HEK293 (cell line): ENCODE measurements around the gene RHBDF1.
A peak's percentile ranks its signal among the peaks of the same experiment; 100 is the strongest.
"Not testable (repeated sequence)": the region's sequence is repeated elsewhere in the genome, so short reads cannot be mapped to it uniquely, and the experiment has no call there.

ENCODE experiments used
- CTCF ChIA-PET: fragments of 350-600 bp; formaldehyde crosslinking; extraction: SDS; loops from one replicate; lab custom pipeline; 2021; ENCODE audit warnings: antibody characterized with exemption; lab: Yijun Ruan, JAX
- POLR2A ChIA-PET: fragments of 300-600 bp; formaldehyde crosslinking; extraction: SDS; loops from one replicate; lab custom pipeline; 2020; ENCODE audit warnings: antibody characterized with exemption, inconsistent platforms; lab: Yijun Ruan, JAX
- H3K27ac ChIP-seq: fragments of 200-500 bp; sonication (Bioruptor generic); 2 replicates; pipeline ENCODE4 v1.5.1; 2014; ENCODE audit warnings: low read depth, low read length, control low read depth, inconsistent platforms; ENCODE audit errors: extremely low read depth
- H3K36me3 ChIP-seq, 2 experiments: fragments of 200-500 bp in 1 of 2; sonication (Bioruptor generic) in 1 of 2; 1 replicate in 1 of 2; 2 replicates in 1 of 2; pipeline ENCODE4 v1.5.1; 2014 to 2017; ENCODE audit warnings: inconsistent platforms in 2 of 2, low read length in 2 of 2; ENCODE audit not compliant: control insufficient read depth in 2 of 2, insufficient read depth in 1 of 2
- H3K4me1 ChIP-seq: fragments of 200-500 bp; sonication (Bioruptor generic); 2 replicates; pipeline ENCODE4 v1.5.1; 2014; ENCODE audit warnings: mild to moderate bottlenecking, low read length, inconsistent platforms; ENCODE audit not compliant: control insufficient read depth, insufficient read depth
- H3K4me3 ChIP-seq: 2 replicates; pipeline ENCODE4 v1.5.1; 2011; ENCODE audit warnings: low read depth, mild to moderate bottlenecking, control low read depth, low read length, moderate library complexity
- H3K9me3 ChIP-seq: fragments of 200-500 bp; sonication (Bioruptor generic); 2 replicates; pipeline ENCODE4 v1.5.1; 2014; ENCODE audit warnings: low read depth, low read length, inconsistent platforms; ENCODE audit not compliant: control insufficient read depth, insufficient read depth
- ZNF132 ChIP-seq: fragments of 450-650 bp; formaldehyde crosslinking; IDR thresholded peaks from 2 replicates; pipeline ENCODE4 v1.5.1; 2017; ENCODE audit warnings: missing biosample characterization, missing genetic modification characterization, borderline replicate concordance
- ZNF530 ChIP-seq: fragments of 450-650 bp; formaldehyde crosslinking; IDR thresholded peaks from 2 replicates; pipeline ENCODE4 v1.5.1; 2016; ENCODE audit warnings: low read depth, missing biosample characterization, missing genetic modification characterization
- ZNF560 ChIP-seq: fragments of 450-650 bp; formaldehyde crosslinking; IDR thresholded peaks from 2 replicates; pipeline ENCODE4 v1.5.1; 2017; ENCODE audit warnings: missing biosample characterization, missing genetic modification characterization, borderline replicate concordance
- ZNF654 ChIP-seq: fragments of 450-650 bp; formaldehyde crosslinking; IDR thresholded peaks from 2 replicates; pipeline ENCODE4 v1.5.1; 2016; ENCODE audit warnings: low read depth, missing biosample characterization, missing genetic modification characterization
- ZNF785 ChIP-seq: fragments of 450-650 bp; formaldehyde crosslinking; IDR thresholded peaks from 2 replicates; pipeline ENCODE4 v1.5.1; 2016; ENCODE audit warnings: missing biosample characterization, missing genetic modification characterization
- ZSCAN30 ChIP-seq: fragments of 450-650 bp; IDR thresholded peaks from 2 replicates; pipeline ENCODE4 v1.5.1; 2018; ENCODE audit warnings: missing biosample characterization, mild to moderate bottlenecking, missing genetic modification characterization, moderate library complexity
- TF ChIP-seq, protein P1 (sequence below): fragments of 450-650 bp; IDR thresholded peaks from 2 replicates; pipeline ENCODE4 v1.5.1; 2018; ENCODE audit warnings: missing biosample characterization, mild to moderate bottlenecking, missing genetic modification characterization
- TF ChIP-seq, protein P2 (sequence below): fragments of 450-650 bp; formaldehyde crosslinking; optimal IDR thresholded peaks from 2 replicates; pipeline ENCODE3; 2016; ENCODE audit warnings: missing biosample characterization, mild to moderate bottlenecking, missing genetic modification characterization
- TF ChIP-seq, protein P3 (sequence below): fragments of 450-650 bp; formaldehyde crosslinking; IDR thresholded peaks from 2 replicates; pipeline ENCODE4 v1.5.1; 2016; ENCODE audit warnings: missing biosample characterization, missing genetic modification characterization

RHBDF1 gene

DNA sequence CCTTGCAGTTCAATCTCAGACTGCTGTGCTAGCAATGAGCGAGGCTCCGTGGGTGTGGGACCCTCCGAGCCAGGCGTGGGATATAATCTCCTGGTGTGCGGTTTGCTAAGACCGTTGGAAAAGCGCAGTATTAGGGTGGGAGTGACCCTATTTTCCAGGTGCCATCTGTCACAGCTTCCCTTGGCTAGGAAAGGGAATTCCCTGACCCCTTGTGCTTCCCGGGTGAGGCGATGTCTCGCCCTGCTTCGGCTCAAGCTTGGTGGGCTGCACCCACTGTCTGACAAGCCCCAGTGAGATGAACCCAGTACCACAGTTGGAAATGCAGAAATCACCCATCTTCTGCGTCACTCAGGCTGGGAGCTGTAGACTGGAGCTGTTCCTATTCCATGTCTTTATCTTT is 51.5 kb downstream of the RHBDF1 start:
- CTCF ChIA-PET, POLR2A ChIA-PET: not testable (repeated sequence)
- TF ChIP-seq ZNF560 (tag by site-specific recombination) = 0 out of 2 replicates have a peak, but pooled peaks have one; percentile 5

DNA sequence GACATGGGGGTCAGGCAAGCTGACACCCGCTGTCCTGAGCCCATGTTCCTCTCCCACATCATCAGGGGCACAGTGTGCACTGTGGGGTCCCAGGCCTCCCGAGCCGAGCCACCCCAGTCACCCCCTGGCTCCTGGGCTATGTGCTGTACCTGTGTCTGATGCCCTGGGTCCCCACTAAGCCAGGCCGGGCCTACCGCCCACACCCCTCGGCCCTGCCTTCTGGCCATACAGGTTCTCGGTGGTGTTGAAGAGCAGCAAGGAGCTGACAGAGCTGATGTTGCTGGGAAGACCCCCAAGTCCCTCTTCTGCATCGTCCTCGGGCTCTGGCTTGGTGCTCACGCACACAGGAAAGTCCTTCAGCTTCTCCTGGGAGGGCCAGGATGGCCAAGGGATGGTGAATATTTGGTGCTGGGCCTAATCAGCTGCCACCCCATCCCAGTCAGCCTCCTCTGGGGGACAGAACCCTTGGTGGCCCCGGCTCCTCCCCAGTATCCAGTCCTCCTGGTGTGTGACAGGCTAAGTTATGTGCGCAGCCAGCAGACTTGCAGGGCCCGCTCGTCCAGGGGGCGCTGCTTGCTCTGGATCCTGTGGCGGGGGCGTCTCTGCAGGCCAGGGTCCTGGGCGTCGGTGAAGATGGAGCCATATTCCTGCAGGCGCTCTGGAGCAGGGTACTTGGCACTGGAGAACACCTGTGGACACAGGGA is 55.2 kb downstream of the RHBDF1 start:
- H3K27ac ChIP-seq, H3K4me1 ChIP-seq, CTCF ChIA-PET, H3K4me3 ChIP-seq, H3K9me3 ChIP-seq, POLR2A ChIA-PET, H3K36me3 ChIP-seq: not testable (repeated sequence)

More for the DNA sequence above, 51.5 kb downstream of the RHBDF1 start:
- not testable (repeated sequence) for H3K27ac ChIP-seq, H3K36me3 ChIP-seq, H3K9me3 ChIP-seq, H3K4me1 ChIP-seq, H3K4me3 ChIP-seq

DNA sequence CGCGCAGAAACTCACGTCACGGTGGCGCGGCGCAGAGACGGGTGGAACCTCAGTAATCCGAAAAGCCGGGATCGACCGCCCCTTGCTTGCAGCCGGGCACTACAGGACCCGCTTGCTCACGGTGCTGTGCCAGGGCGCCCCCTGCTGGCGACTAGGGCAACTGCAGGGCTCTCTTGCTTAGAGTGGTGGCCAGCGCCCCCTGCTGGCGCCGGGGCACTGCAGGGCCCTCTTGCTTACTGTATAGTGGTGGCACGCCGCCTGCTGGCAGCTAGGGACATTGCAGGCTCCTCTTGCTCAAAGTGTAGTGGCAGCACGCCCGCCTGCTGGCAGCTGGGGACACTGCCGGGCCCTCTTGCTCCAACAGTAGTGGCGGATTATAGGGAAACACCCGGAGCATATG is 61.7 kb downstream of the RHBDF1 start:
- POLR2A ChIA-PET = not testable (repeated sequence)

DNA sequence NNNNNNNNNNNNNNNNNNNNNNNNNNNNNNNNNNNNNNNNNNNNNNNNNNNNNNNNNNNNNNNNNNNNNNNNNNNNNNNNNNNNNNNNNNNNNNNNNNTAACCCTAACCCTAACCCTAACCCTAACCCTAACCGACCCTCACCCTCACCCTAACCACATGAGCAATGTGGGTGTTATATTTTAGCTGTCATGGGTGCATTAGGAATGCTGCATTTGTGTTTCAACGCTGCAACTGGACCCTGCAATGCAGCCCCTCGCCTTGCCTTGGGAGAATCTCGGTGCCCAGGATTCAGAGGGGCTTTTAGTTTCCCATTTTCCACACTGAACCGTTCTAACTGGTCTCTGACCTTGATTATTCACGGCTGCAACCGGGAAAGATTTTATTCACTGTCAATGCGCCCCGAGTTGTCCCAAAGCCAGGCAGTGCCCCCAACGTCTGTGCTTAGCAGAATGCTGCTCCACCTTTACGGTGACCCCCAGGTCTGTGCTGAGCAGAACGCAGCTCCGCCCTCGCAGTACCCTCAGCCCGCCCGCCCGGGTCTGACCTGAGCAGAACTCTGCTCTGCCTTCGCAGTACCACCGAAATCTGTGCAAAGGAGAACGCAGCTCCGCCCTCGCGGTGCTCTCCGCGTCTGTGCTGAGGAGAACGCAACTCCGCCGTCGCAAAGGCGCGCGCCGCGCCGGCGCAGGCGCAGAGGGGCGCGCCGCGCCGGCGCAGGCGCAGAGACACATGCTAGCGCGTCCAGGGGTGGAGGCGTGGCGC is 62.3 kb downstream of the RHBDF1 start:
- no peaks in the 10 kb centered on the region for H3K36me3 ChIP-seq
- CTCF ChIA-PET = interaction anchor here (0.6 kb wide), 1 partner anchor 173 kb away, joined by 3 read pairs; no protein-coding TSS in a partner anchor
- peak overlapping the region; percentile 36 for H3K4me3 ChIP-seq
- no peak overlapping the region for H3K27ac ChIP-seq
- POLR2A ChIA-PET = no interaction called here
- no peaks in the 10 kb centered on the region for H3K4me1 ChIP-seq
- no peaks in the 10 kb centered on the region for H3K9me3 ChIP-seq
- TF ChIP-seq, protein P1, sequence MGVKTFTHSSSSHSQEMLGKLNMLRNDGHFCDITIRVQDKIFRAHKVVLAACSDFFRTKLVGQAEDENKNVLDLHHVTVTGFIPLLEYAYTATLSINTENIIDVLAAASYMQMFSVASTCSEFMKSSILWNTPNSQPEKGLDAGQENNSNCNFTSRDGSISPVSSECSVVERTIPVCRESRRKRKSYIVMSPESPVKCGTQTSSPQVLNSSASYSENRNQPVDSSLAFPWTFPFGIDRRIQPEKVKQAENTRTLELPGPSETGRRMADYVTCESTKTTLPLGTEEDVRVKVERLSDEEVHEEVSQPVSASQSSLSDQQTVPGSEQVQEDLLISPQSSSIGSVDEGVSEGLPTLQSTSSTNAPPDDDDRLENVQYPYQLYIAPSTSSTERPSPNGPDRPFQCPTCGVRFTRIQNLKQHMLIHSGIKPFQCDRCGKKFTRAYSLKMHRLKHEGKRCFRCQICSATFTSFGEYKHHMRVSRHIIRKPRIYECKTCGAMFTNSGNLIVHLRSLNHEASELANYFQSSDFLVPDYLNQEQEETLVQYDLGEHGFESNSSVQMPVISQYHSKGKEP (tag by site-specific recombination) = peak; percentile 82; the same call in 1 of the 2 replicates
- TF ChIP-seq ZNF530 (tag by site-specific recombination) (peak; percentile 99), ZNF132 (no peak)

More for the DNA sequence above, 61.7 kb downstream of the RHBDF1 start:
- TF ChIP-seq ZSCAN30 (tag by site-specific recombination) (0 out of 2 replicates have a peak, but pooled peaks have one; percentile 23), ZNF785 (tag by site-specific recombination) (peak; percentile 99), ZNF654 (tag by site-specific recombination) (peak; percentile 14; the same call in 1 of the 2 replicates)
- TF ChIP-seq, protein P2, sequence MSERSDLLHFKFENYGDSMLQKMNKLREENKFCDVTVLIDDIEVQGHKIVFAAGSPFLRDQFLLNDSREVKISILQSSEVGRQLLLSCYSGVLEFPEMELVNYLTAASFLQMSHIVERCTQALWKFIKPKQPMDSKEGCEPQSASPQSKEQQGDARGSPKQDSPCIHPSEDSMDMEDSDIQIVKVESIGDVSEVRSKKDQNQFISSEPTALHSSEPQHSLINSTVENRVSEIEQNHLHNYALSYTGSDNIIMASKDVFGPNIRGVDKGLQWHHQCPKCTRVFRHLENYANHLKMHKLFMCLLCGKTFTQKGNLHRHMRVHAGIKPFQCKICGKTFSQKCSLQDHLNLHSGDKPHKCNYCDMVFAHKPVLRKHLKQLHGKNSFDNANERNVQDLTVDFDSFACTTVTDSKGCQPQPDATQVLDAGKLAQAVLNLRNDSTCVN (tag by site-specific recombination) = peak; percentile 16
- TF ChIP-seq, protein P3, sequence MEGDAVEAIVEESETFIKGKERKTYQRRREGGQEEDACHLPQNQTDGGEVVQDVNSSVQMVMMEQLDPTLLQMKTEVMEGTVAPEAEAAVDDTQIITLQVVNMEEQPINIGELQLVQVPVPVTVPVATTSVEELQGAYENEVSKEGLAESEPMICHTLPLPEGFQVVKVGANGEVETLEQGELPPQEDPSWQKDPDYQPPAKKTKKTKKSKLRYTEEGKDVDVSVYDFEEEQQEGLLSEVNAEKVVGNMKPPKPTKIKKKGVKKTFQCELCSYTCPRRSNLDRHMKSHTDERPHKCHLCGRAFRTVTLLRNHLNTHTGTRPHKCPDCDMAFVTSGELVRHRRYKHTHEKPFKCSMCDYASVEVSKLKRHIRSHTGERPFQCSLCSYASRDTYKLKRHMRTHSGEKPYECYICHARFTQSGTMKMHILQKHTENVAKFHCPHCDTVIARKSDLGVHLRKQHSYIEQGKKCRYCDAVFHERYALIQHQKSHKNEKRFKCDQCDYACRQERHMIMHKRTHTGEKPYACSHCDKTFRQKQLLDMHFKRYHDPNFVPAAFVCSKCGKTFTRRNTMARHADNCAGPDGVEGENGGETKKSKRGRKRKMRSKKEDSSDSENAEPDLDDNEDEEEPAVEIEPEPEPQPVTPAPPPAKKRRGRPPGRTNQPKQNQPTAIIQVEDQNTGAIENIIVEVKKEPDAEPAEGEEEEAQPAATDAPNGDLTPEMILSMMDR (tag by site-specific recombination) = peak; percentile 28; the same call in 1 of the 2 replicates
- CTCF ChIA-PET, H3K4me1 ChIP-seq, H3K27ac ChIP-seq, H3K36me3 ChIP-seq, H3K4me3 ChIP-seq, H3K9me3 ChIP-seq: not testable (repeated sequence)
